NCI-H526 (cell line): ENCODE results near the gene PRR29.
"Not testable (repeated sequence)": the region's sequence is repeated elsewhere in the genome, so short reads cannot be mapped to it uniquely, and the experiment has no call there.

Experiments
- DNase-seq, 2 experiments: peaks; one replicate each; lab custom pipeline; 2025; lab: John Stamatoyannopoulos, UW

Gene PRR29

DNA sequence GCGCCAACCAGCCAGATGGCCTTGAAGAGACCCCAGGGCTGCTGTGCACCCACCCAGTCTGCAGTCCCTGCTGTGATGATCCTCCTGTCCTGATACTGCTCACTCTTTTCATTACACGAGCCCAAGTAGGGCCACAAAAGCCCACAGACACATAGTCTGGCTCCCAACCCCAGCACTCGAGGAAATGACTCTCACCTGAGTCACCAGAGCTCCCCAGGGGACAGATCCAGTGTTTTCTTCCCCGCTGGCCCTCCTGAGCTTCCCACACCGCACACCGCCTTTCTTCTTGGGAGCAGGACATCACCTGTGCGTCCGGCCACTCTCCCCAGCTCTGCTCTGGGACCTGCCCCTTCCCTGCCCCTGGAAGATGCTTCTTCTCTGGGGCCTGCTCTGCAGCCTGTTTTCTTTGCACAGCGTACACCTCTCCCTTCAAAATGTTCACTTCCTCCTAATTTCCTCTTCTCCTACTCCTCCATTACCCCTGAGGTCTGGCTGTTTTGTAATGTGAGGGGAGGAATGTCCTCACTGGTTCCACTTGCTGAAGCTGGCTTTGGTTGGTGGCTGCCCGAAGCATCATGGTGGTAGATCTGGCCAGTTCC is 23.5 kb upstream of the PRR29 start:
- no peak for DNase-seq

DNA sequence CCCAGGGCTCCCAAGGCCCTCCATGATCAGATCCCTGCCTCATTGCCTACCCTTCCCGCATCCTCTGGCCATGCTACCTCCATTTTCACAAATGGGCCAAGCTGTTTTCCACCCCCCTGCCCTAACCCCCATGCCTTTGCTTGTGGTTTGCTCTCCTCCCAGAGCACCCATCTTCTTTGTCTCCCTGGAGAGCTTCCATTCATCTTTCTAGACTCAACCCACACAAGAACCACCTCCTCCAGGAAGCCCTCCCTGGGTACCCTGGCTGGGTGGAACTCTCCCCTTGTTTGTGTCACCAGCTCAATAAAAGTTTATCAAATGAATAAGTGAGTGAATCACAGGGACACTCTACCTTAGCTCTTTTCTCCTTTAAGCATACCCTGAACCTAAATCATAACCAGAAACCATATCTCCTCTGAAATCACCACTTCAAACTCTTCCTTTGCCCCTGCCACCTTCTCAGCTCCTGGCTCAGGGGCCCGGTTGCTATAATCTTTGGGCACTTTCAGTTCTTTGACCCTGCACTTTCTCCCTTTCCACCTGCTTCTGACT is 22.5 kb upstream of the PRR29 start:
- DNase-seq: no peak

DNA sequence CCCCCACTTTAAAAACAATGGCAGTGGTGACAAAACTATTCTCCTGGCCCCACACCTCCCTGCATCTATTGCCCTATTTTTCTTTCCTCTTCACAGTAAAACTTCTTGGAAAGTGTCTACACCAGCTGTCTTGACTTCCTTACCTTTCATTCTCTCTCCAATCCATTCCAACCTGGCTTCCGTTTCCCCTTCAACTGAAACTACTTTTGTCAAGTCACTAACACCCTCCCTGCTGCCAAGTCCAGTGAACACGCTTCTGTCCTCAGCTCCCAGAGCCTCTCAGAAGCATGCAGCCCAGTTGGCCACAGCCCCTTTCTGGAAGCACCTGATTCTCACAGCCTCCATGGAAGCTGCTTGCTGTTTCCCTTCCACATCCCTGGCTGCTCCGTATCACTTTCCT is 21.4 kb upstream of the PRR29 start:
- DNase-seq: no peak

DNA sequence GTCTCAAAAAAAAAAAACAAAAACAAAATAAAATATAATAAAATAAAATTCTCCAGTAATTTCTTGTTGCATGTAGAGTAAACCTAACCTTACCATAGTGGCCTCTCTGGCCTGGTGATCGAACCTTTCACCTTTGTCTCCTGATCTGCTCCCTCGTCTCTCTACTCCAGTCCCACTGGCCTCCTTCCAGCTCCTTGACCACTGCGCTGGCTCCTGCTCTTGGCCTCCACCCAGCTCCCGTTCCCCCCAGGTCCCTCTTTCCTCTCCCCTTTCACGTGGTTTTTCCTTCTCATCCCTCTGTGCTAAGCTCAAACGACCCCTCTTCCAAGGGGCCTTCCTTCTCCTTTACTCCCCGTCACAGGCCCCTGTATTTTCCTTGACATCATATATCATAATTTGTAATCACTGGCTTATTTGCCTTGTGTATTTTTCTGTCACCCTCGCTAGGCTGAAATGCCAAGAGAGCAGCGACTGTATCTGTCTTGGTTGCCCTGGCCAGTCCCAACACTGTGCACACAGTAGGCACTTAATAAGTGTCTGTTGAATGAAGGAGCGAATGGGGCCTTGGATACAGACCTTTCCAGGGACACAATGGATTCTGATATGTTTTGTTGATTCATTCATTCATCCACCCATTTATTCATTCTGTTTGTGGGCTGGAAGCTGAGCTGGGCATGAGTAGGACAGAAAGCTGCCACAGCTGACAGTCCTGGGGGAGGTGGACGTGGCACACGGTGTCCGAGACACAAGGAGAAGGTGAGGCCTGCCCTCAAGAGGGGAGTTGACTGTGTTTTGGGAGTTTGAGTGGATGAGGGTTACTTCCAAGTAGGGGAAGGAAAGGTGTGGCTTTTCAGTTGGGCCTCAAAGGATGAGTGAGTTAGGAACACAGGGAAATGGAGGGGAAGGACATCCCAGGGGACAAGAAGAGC is 19.6 kb upstream of the PRR29 start:
- DNase-seq: no peak

DNA sequence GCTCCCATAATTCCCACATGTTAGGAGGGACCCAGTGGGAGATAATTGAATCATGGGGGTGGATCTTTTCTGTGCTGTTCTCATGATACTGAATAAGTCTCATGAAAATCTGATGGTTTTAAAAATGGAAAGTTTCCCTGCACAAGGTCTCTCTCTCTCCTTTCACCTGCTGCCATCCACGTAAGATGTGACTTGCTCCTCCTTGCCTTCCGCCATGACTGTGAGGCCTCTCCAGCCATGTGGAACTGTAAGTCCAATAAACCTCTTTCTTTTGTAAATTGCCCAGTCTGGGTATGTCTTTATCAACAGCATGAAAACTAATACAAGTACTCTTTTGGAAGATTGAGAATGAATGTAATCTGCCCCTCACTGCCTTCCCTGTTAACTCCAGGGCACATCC is 15.5 kb upstream of the PRR29 start:
- DNase-seq: not testable (repeated sequence)

DNA sequence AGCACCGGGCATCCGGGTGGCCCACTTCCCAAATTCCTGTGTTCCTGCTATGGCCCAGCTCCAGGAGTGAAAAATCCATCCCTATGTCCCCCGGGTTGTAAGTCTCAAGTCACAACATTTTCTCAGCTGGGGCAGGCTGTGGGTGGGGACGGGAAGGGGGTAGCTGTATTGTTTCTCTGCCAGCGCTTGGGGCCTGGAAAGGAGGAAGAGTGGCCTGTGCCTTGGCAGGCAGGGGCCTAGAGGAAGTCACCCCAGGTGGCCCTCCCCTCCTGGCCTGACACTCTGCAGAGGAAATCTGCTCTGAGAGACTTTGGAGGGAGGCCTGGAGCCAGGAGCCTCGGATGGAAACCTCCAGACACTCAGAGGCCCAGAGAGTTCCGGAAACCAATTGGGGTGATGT is 14.8 kb upstream of the PRR29 start:
- DNase-seq: no peak

DNA sequence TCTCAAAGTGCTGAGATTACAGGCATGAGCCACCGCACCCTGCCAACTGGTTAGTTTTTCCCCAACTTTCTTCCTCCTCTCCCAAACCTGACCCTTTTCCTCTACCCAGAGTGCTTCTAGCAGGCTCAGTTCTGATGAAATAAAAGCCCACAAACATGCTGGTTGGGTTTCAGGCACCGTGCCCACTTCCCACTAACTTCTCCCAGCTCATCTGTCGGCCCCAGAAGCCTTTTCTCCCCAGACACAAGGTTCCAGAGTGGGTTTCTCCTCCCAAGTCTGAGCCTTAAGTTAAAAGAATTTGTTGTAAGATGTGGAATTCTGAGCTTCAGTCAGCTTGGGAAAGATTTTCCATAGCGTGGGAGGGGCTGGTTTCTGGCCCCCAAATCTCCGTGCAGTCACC is 13.9 kb upstream of the PRR29 start:
- no peak for DNase-seq

DNA sequence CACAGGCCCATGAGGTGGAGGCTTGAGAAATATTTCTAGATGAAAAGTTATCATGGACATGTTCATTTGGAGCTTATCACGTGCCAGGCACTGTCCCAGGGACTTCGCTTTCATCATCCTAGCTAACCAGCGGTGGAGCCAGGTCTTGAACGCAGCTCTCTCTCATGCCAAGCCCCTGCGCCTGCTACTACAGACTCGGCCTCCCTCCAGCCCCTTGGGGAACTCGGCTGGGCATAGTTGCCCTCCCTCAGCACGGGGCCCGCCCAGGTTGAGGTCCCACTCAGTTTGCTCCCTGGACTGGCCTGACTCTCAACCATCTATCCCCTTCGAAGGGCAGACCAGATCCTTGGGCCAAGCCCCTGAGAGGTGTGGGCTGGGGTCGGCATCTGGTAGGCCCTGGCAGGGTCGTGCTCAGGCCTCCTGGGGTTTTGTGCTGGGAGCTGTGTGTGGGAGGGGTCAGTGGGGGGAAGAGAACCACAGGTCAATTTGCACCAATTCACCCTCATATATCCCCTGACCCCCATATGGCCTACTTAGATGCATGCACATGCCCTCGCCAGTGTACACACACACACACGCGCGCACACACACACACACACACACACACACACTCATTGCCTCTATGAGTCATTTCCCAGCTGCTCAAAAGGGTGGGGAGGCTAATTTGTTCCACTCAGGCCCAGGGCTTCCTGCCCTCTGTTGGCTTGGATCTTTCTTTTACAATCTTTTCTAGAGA is 13.3 kb upstream of the PRR29 start:
- DNase-seq: no peak

DNA sequence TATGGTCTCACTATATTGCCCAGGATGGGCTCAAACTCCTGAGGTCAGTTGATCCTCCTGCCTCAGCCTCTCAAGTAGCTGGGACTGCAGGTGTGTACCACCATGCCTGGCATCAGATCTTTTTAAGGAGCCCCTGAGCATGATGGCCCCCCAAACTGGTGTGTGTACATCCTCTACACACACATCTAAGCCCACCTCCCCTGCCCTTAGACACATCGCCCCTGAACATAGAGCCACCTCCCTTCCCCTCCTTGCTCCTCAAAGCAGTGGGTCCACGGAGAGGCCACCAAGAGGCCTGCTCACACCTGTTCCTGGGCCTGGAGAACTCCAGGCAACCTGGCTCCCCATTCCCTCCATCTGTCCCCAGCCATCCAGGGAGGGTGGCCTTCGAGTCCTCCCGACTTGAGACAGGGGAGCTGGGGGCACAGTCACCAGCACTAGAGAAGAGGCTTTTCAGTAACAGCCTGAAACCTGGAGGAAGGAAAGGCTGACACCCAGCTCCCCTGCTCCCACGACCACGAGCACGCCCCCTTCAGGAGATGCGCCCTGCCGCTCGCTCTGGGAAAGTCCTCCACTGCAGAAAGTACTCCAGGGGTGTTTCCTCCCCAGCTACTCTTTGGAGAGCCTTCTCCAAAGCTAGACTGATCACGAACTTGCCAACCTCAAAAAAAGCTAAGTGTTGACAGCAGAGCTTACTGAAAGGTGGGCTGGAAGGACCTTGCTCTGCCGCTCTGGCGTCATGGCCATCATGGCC is 12.6 kb upstream of the PRR29 start:
- DNase-seq: no peak

DNA sequence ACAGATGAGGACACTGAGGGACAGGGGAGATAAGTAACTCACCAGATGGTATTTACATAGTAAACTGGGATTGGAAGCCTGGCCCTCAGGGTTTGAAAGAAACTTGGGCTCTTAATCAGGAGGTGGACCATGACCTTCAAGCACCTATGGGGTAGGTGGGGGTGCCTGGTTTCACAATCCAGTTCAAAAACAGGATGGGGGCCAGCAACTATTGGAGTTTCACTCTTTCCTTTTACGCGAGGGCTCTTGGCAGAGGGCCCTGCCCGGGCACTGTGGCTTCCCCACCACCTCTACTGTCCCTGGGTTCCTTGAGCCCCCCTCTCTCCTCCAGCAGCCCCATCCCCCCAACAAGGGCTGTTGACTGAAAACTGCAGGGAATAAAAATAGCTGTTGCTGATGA is 11.3 kb upstream of the PRR29 start:
- no peak for DNase-seq

DNA sequence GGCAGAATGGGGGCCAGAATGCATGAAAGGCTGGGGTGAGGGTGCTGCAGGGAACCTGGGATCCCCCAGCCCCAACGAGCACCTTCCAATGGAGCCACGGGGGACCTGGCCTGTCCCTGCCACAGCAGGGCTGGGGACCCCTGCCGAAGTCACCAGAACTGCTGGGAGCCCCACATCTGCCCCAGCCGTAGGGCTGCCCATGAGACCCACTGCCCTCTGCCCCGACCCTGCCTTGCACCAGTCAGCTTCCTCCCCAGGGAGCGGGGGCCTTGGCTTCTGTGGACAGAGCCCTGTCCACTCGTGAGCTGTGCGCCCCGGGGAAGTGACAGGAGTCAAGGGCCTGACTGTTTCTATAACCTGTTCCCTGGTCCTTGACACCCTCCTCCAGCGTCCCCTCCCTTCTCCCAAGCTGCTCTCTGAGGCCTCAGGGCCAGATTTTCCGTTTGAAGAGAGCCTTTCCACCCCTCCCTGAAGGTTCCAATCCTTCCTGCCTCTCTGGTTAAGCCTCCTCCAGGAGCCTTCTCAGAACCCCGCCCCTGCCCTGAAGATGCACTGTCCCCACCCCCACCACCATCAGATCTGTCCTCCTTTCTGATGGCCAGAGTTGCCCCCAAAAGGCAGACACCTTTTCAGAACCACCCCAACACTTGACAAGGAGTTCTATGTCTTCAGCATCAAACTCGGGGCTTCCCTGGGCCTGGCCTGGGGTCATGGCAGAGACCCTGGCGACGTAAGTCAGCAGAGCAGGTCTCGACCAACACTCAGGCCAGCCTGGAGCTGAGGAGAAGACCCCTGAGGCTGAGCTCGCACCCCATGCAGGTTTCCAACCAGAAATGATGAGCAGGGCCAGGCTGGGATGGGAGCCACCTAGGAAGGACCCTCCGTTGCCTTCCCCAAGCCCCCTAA is 10.7 kb upstream of the PRR29 start:
- no peak for DNase-seq

DNA sequence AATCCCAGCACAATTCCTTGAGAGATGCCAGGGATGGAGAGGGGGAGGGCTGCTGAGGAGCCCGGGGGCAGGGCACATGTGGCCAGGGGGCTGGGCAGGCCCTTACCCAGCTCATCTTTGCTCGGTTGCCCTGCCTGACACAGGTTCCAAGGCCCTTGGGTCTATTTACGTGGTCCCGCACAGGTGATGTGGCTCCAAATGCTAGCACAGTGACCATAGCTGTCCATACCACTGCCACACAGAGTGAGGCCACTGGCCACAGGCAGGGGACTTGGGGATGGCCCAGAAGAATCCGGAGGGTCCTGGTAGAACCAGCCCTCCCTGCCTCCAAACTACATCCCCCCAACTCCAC is 10.0 kb upstream of the PRR29 start:
- DNase-seq: no peak

DNA sequence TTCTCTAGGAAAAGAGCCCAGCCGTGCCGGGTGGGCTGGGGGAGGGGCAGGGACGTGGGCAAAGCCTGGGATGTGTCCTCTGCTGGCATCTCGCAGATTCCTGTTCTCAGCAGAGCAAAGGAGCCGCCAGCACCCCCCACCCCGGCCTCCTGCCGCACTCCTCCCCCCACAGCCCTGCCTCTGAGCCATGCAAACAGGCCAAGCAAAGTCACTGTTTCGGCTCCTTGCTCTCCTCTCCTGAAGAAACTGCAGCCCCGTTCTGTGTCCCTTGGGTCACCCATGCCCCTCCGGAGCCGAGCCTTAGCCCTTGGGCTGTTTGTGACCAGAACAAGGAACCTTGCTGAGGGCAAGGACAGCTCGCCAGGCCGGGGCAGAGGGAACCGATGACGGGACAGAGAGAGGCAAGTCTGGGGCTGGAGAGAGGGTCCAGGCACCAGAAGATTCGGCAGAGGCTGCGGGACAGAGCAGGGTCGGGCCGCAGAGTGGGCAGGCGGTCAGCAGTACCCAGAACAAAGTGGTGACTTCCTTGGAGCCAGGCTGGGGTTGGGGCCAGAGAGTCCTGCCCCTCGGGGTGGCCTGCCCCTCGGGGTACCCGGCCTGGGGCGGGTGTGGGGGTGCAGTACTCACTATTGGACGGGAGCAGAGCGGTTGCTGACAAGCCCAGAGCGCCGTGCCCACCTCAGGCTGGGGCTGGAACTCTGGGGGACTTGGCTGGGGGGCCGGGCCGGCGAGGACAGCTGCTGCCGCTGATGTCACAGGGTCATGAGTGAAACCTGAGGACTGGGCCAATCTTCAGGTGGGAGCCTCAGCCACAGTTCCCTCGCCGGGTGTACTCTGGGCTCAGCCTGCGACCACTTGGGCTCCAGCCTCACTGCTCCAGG is 9.2 kb upstream of the PRR29 start:
- DNase-seq: no peak

DNA sequence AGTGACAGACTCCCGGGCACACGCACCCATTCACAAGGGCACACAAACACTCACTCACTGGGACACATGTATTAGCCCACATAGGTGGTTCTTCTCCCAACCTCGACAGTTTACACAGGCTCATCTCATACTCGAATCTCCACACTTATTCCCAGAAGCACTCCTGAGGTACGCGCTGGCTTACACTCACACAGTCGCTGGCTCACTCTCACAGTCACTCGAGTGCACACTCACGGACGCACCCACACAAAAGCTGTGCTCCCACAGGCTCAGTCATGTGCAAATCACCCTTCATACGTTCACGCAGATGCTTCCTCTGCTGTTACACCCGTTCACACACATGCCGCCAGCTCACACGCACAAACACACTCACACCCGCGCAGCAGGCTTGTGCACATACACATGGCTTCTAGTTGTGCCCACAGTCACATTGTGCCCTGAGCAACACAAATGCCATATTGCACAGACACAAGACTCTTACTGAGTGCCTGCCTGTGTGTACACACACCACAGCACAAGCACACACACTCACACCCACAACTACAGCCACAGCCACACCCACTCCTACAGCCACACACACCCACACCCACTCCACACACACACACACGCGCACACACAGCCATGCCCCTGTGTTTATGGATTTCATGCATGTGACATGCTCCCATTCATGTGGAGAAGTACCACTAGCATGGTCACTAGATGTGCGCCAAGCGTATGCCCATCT is 8.4 kb upstream of the PRR29 start:
- no peak for DNase-seq

DNA sequence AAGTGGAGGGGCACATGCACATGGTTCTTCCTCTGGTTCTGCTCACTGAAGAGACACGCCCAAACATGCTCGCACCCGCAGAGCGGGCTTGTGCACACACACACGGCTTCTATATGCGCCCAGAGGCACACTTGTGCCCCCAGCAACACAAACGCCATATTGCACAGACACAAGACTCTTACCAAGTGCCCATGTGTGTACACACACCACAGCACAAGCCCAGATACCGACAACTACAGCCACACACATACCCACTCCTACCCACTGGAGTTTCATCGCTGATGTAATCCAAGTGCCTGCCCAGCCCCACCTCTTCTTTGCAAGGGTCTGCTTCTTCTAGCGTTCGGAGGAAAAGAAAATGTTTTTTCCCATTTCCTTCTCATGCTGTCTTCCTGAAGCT is 6.5 kb upstream of the PRR29 start:
- no peak for DNase-seq

DNA sequence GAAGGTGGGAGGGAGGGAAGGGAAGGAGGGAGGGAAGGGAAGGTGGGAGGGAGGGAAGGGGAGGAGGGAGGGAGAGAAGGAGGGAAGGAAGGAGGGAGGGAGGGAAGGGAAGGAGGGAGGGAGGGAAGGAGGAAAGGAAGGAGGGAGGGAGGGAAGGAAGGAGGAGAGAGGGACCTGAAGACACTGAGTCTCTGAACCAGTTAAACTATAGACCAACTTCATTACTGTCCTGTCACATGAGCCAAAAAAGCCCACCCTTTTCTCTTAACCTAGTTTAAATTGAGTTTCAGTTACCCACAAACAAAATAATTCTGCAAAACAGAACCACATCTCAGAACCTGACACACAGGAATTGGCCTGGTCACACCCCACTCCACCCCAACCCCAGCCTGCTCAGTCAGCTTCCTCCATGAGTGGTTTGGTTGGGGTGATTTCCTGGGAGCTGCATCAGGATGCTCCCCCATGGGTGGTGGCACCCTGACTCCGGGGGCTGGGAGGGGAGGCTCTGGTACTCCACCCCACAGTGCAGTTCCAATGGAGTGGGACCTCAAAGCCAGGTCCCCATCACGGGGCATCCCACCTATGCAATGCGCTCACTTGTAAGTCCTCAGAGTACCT is 4.7 kb upstream of the PRR29 start:
- DNase-seq: no peak

DNA sequence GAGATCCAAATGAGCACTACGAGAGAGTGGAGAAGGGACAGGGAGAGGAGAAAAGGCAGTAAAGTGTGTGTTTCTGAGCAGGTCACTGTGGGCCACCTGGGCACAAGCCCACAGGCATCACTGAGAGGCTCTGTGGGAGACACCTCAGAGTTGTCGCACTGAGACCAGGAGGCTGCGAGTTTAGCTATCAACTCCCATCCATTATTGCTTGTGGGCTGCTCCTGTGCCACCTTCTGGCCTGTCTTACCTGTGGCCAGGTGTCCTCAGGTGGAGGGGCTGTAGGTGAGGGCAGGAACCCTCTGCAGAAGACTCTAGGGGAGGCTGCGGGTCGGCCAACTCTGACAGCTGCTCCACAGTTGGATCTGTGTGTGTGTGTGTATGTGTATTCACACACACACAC is 2.5 kb upstream of the PRR29 start:
- DNase-seq: no peak

DNA sequence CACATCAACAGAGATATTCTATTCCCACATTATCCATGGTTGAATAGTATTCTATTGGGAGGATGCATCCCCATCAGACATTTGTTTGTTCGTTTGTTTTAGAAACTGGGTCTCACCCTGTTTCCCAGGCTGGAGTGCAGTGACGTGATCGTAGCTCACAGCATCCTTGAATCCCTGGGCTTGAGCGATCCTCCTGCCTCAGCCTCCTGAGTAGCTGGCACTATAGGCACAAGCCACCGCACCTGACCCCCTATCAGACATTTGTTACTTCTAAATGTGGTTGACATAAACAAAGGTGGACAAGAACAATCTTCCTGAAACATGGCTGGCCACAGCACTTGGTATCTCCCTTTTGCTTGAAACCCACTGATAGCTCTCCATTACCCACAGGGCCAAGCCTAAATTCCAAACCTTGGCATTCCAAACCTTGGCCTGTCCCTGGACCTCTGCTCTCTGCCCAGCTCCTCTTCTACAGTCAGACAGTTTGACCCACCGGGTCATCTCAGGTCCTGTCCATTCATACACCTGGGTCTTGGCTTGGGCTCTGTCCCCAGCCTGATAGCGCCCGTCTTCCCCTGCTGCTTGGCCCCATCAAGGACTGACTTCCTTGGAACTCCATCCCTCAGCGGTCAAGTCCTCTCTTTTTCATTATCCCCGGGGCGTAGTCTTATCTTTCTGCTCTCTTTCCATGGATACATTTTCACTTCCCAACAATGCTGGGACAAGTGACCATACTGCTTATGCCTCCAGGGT is 1.5 kb upstream of the PRR29 start:
- no peak for DNase-seq
